GM18498 (cell line): ENCODE measurements around the gene RETREG3.

Experiments used
- ATAC-seq: cut with Tn5 transposase; IDR thresholded peaks from one replicate; pipeline ENCODE4 v1.9.1; 2021; ENCODE audit warnings: mild to moderate bottlenecking, moderate library complexity; ENCODE audit not compliant: unreplicated experiment

RETREG3 gene

DNA sequence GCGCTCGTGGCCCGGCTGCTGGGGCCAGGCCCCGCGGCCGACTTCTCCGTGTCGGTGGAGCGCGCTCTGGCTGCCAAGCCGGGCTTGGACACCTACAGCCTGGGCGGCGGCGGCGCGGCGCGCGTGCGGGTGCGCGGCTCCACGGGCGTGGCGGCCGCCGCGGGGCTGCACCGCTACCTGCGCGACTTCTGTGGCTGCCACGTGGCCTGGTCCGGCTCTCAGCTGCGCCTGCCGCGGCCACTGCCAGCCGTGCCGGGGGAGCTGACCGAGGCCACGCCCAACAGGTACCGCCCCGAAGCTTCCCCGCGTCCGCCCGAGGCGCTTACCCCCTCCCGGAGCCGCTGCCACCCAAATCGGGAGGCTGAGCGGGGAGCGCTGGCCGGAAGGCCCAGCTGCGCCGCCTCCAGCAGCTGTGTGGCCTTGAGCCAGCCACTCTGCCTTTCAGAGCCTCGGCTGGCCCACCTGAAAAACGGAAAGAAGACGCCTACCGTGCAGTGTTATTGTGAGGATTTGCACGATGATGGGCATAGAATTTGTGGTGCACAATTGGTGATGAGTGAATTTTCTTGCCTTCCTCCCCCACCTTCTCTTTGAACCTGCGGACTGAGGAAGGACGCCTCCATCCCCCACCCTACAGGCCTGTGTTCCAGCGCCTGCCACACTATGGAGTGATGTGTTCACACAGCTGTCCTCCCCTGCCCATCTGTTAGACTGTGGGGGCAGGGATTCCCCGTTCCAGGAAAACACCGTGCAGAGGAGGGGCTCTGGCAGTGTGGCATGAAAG, 72.6 kb downstream of the RETREG3 start:
- ATAC-seq, result peak; percentile 69

DNA sequence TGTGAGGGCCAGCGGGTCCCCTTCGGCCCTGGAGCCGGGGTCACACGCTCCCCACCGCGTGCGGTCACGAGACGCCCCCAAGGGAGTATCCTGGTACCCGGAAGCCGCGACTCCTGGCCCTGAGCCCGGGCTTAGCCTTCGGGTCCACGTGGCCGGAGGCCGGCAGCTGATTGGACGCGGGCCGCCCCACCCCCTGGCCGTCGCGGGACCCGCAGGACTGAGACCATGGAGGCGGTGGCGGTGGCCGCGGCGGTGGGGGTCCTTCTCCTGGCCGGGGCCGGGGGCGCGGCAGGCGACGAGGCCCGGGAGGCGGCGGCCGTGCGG, 73.2 kb downstream of the RETREG3 start, which contains the start of gene NAGLU:
Gene NAGLU (plus strand): TSS at position 194 of the 324 bp plus-strand sequence. CDS start 32 bp downstream, at position 226.
- peak; percentile 90 for ATAC-seq

DNA sequence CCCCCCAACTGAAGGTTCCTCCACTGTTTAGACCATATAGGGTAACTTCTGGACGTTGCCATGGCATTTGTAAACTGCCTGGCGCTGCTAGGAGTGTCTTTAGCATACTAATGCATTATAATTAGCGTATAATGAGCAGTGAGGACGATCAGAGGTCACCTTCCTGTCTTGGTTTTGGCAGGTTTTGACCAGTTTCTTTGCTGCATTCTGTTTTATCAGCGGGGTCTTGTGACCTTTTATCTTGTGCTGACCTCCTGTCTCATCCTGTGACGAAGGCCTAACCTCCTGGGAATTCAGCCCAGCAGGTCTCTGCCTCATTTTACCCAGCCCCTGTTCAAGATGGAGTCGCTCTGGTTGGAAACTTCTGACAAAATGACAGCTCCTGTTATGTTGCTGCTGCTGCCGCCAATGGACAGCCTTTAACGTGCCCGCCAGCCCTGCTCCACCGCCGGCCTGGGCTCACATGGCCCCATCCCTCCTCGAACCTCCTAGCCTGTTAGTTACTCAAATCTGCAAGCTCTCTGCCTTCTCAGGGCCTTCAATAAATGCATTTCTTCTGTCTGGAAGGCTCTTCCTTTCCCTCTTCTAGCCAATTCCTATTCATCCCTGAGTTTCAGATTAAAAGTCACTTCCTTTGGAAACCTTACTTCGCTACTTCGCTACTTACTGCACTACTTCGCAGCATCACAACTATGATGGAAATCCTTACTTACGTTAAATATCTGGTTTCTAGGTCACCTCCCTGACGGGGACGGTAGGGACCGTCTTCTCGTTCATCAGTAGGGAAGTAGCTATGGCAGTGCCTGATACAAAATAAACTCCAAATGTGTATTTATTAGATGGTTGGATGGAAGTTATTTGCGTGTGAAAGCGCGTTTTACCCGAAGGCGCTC, 73.8 kb downstream of the RETREG3 start:
- peak; percentile 14 for ATAC-seq

DNA sequence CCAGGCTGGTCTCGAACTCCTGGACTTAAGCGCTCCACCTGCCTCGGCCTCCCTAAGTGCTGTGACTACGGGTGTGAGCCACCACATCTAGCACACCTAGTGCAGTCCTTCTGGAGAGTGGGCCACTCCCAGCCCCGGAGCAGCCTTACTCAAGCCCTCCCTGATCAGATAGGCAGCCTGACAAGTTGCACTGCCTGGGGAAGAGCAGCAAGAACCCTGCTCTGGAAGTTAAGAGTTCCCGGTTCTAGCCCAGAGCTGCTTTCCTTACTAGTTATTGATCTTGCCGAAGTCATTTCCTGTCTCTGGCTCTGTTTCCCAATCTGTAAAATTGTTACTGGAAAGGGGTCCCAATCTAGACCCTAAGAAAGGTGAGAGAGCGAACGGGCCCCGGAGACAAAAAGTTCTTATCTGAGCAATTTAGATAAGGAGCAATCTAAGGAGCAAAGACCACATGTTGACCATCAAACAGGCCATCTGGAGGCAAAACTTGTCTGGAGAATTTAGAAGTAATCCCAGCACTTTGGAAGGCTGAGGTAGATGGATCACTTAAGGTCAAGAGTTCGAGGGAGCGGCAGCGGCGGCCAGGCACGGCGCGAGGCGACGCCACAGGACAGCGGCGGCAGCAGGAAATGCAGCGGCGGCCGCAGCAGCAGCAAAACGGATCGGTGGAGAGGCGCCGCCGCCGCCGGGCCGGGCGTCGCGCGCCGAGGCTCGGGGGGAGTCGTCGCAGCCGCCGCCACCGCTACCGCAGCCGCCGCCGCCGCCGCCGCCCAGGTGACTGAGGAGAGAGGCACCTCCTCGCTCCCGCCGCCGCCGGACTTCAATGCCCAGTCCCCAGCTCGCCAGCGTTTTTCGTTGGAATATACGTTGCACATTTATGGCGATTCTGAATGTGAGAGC, 77.5 kb downstream of the RETREG3 start:
- no peak for ATAC-seq

DNA sequence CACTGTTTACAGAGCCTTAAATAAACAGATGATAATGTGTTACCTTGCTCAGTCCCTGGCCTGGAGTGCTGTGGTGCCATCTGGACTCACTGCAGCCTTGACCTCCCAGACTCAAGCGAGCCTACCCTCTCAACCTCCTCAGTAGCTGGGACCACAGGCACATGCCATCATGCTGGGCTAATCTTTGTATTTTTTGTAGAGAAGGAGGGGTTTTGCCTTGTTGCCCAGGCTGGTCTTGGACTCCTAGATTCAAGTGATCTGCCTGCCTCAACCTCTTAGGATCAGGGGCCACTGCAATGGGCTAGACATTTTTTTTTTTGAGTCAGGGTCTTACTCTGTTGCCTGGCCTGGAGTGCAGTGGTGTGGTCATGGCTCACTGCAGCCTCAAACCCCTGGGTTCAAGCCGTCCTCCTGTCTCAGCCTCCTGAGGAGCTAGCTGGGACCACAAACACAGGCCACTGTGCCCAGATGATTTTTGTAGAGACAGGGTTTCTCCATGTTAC, 78.2 kb downstream of the RETREG3 start:
- no peak for ATAC-seq
